Measurements from ENCODE around the gene CDC45.

CDC45 gene

GRCh38 chr22:19526702-19527111 lies 47.0 kb downstream of the CDC45 start:
- H3K9me2 ChIP-seq (replicated peaks; ENCODE audit: low read depth, low read length), result no peaks in the 10 kb centered on the region
- no peak overlapping the region for H3K4me3 ChIP-seq (ENCODE audit: low read length, poor library complexity, severe bottlenecking)
- H2AFZ ChIP-seq (ENCODE audit: low read length), result no peak overlapping the region
- H3F3A ChIP-seq (ENCODE audit: low read depth), result no peaks in the 10 kb centered on the region
- TF ChIP-seq EZH2phosphoT487 (IDR thresholded peaks at IDR 0.05; ENCODE audit: borderline replicate concordance) (no peak), CTCF (conservative IDR thresholded peaks at IDR 0.05; ENCODE audit: low read length) (no peak)
- peak overlapping the region; percentile 32 for H3K9ac ChIP-seq (ENCODE audit: low read depth, low read length, poor library complexity, severe bottlenecking)
- no peak overlapping the region for H3K4me2 ChIP-seq (ENCODE audit: low read depth, low read length, poor library complexity, severe bottlenecking)
- peaks cover 38% of the 10 kb centered on the region for H3K79me2 ChIP-seq (ENCODE audit: insufficient read depth, low read length)
- H3K9me3 ChIP-seq (ENCODE audit: insufficient read depth, low read depth, low read length), result no peaks in the 10 kb centered on the region
- peaks cover 41% of the 10 kb centered on the region for H3K4me1 ChIP-seq (ENCODE audit: insufficient read depth, low read length, poor library complexity, severe bottlenecking)
- peaks cover 13% of the 10 kb centered on the region for H3K27me3 ChIP-seq (ENCODE audit: insufficient read depth, low read length, poor library complexity, severe bottlenecking)
- no peaks in the 10 kb centered on the region for H3K36me3 ChIP-seq (ENCODE audit: insufficient read depth, low read length)
- H4K20me1 ChIP-seq (ENCODE audit: insufficient read depth, low read length, poor library complexity, severe bottlenecking), result peaks cover 24% of the 10 kb centered on the region

GRCh38 chr22:19527321-19527721 lies 47.6 kb downstream of the CDC45 start:
- Histone ChIP-seq H3K4me1 (ENCODE audit: insufficient read depth, low read length, poor library complexity, severe bottlenecking) (peaks cover 41% of the 10 kb centered on the region), H2AFZ (ENCODE audit: low read length) (no peak overlapping the region), H3K9me3 (ENCODE audit: insufficient read depth, low read depth, low read length) (no peaks in the 10 kb centered on the region), H3K4me3 (ENCODE audit: low read length, poor library complexity, severe bottlenecking) (no peak overlapping the region), H3K36me3 (ENCODE audit: insufficient read depth, low read length) (no peaks in the 10 kb centered on the region), H4K20me1 (ENCODE audit: insufficient read depth, low read length, poor library complexity, severe bottlenecking) (peaks cover 18% of the 10 kb centered on the region), H3K9me2 (replicated peaks; ENCODE audit: low read depth, low read length) (no peaks in the 10 kb centered on the region), H3F3A (ENCODE audit: low read depth) (no peaks in the 10 kb centered on the region), H3K27me3 (ENCODE audit: insufficient read depth, low read length, poor library complexity, severe bottlenecking) (peaks cover 13% of the 10 kb centered on the region), H3K79me2 (ENCODE audit: insufficient read depth, low read length) (peaks cover 32% of the 10 kb centered on the region), H3K9ac (ENCODE audit: low read depth, low read length, poor library complexity, severe bottlenecking) (peak overlapping the region; percentile 32), H3K4me2 (ENCODE audit: low read depth, low read length, poor library complexity, severe bottlenecking) (no peak overlapping the region)
- TF ChIP-seq EZH2phosphoT487 (IDR thresholded peaks at IDR 0.05; ENCODE audit: borderline replicate concordance) (no peak), CTCF (conservative IDR thresholded peaks at IDR 0.05; ENCODE audit: low read length) (no peak)

DNA sequence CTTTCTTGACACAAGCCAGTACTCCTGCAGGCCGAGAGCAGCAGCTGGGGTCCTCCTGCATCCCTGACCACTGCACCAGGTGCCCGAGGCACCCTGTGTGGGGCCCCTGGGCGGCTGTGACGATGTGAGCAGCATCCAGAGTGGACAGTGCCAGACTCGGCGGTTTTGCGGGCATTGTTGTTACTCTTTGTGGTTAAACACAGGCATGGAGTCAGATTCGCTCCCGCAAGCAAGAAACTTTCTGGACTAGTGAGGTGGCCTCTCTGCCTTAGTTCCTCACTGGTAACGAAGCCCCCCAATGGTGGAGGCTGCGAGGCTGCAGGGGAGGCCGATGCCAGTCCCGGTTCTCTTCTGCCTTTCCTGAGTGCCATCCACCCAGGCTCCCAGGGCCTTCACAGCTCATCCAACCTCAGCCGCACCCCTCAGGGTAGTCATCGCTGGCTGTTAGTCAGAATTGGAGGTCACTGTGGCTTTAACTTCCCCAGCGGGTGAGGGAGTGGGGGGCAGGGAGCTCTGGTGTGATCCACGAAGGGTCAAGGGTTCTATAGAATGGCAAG lies 48.2 kb downstream of the CDC45 start:
- Histone ChIP-seq H3K4me1 (ENCODE audit: insufficient read depth, low read length, poor library complexity, severe bottlenecking) (peaks cover 44% of the 10 kb centered on the region), H3K9me3 (ENCODE audit: insufficient read depth, low read depth, low read length) (no peaks in the 10 kb centered on the region), H2AFZ (ENCODE audit: low read length) (no peak overlapping the region), H3F3A (ENCODE audit: low read depth) (no peaks in the 10 kb centered on the region), H3K79me2 (ENCODE audit: insufficient read depth, low read length) (peaks cover 25% of the 10 kb centered on the region), H3K27me3 (ENCODE audit: insufficient read depth, low read length, poor library complexity, severe bottlenecking) (peaks cover 8% of the 10 kb centered on the region), H3K4me3 (ENCODE audit: low read length, poor library complexity, severe bottlenecking) (no peak overlapping the region), H3K36me3 (ENCODE audit: insufficient read depth, low read length) (no peaks in the 10 kb centered on the region), H3K4me2 (ENCODE audit: low read depth, low read length, poor library complexity, severe bottlenecking) (no peak overlapping the region), H3K9ac (ENCODE audit: low read depth, low read length, poor library complexity, severe bottlenecking) (peak overlapping the region; percentile 32), H4K20me1 (ENCODE audit: insufficient read depth, low read length, poor library complexity, severe bottlenecking) (peaks cover 12% of the 10 kb centered on the region), H3K9me2 (replicated peaks; ENCODE audit: low read depth, low read length) (no peaks in the 10 kb centered on the region)
- no peak for TF ChIP-seq EZH2phosphoT487 (IDR thresholded peaks at IDR 0.05; ENCODE audit: borderline replicate concordance)
- TF ChIP-seq CTCF (conservative IDR thresholded peaks at IDR 0.05; ENCODE audit: low read length), result no peak
